Measurements from ENCODE around the gene MYLK. TPM values are rescaled to one million over a fixed set of nuclear protein-coding genes. Genes with fewer than 3 reads are reported as not detected.

Gene MYLK
- total and polyA plus RNA-seq, 10 of the 15 experiments (the other 5 are each of a cell fraction or from before 2014, with no cell fraction given) = 0.04 to 1.6 (median 0.42) TPM; not detected in 1

DNA sequence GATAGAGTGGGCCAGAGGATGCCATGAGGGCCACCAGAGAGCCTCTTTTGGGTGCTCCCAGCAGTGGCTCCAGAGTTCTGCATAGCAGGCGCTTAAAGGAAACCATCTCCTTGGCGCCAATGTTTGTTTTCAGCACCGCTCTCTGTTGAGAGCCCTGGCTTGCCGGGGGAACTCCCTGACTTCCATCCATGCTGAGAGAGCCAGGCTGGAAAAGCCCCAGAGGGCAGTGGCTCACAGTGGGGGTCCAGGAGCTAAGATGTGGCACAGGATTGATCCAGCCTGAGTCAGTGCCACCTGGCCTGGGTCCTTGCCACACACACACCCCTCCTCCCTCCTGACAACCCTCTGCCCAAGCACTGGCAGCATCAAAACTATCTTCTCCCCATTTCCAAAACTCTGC is 248.9 kb downstream of the MYLK start:
- CTCF ChIA-PET = interaction anchor here (1.2 kb wide), 1 partner anchor 15 kb away, joined by 4 read pairs; no protein-coding TSS in a partner anchor

More for the DNA sequence above, 248.9 kb downstream of the MYLK start:
- ATAC-seq (no peak), FAIRE-seq (no peak), DNase-seq (ENCODE audit: low read depth, low spot score) (no peak)
- intact Hi-C loops (cut with micrococcal nuclease; ENCODE audit: unreplicated experiment) = no loop called here
- H3K79me2 ChIP-seq (ENCODE audit: control insufficient read depth, insufficient read depth, low read length) = no peaks in the 10 kb centered on the region
- H4K20me1 ChIP-seq (ENCODE audit: control insufficient read depth, insufficient read depth) = no peaks in the 10 kb centered on the region; the same call in 1 of the 2 replicates
- H3K9ac ChIP-seq (ENCODE audit: control insufficient read depth, insufficient read depth, low read length) = no peak overlapping the region
- in situ Hi-C loops (cut with MboI) = no loop called here
- ChIA-PET POLR2A (no interaction called here), SMC1A (ENCODE audit: uncharacterized antibody, unreplicated experiment) (no interaction called here), RAD21 (ENCODE audit: unreplicated experiment) (no interaction called here)
- peaks cover 0 to 1% of the 10 kb centered on the region in 2 experiments; a peak in 1 of 4 replicates for H3K27me3 ChIP-seq (replicated peaks in 1 of 2; ENCODE audit: control insufficient read depth in 2 of 2, insufficient read depth in 2 of 2, low read length in 1 of 2)
- 96% methylated on average over 4 of the region's 4 CpGs for WGBS (ENCODE audit: insufficient coverage, insufficient replicate concordance, low lambda C conversion rate, missing lambda C conversion rate)
- H3K4me2 ChIP-seq (ENCODE audit: control insufficient read depth, insufficient read depth) = no peak overlapping the region
- H3K4me1 ChIP-seq (ENCODE audit: control insufficient read depth, insufficient read depth, low read length) = no peaks in the 10 kb centered on the region
- H3K36me3 ChIP-seq (ENCODE audit: control insufficient read depth in 2 of 2, insufficient read depth in 2 of 2, low read length in 1 of 2) = no peaks in the 10 kb centered on the region
- H3K27ac ChIP-seq (ENCODE audit: control insufficient read depth, insufficient read depth) = no peak overlapping the region
- H2AFZ ChIP-seq (ENCODE audit: control insufficient read depth, low read depth, low read length) = no peak overlapping the region
- BruUV-seq (replicated peaks) = no TSS peak
- TF ChIP-seq TCF7 (IDR thresholded peaks at IDR 0.05; ENCODE audit: borderline replicate concordance) = no peak
- TF ChIP-seq CBX3 (IDR thresholded peaks at IDR 0.05; ENCODE audit: borderline replicate concordance, low read depth) = no peak
- no peak for TF ChIP-seq ZNF592 (IDR thresholded peaks at IDR 0.05)
- TF ChIP-seq ASH2L (IDR thresholded peaks at IDR 0.05; ENCODE audit: borderline replicate concordance, low read depth) = no peak
- no peak for TF ChIP-seq SMARCA5 (IDR thresholded peaks at IDR 0.05)
- TF ChIP-seq ZZZ3 (IDR thresholded peaks at IDR 0.05; ENCODE audit: control insufficient read depth, insufficient read length, low read depth) = no peak
- no peak for TF ChIP-seq IRF4 (IDR thresholded peaks at IDR 0.05; ENCODE audit: low read depth, low read length)
- TF ChIP-seq CBX5 (IDR thresholded peaks at IDR 0.05; ENCODE audit: low read depth) = no peak
- TF ChIP-seq CHD1 (IDR thresholded peaks at IDR 0.05; ENCODE audit: low read depth, low read length) = no peak
- no peak for TF ChIP-seq IKZF1 (conservative IDR thresholded peaks at IDR 0.05)
- no peak for TF ChIP-seq BHLHE40 (IDR thresholded peaks at IDR 0.05; ENCODE audit: borderline replicate concordance in 1 of 2, low read depth in 2 of 2, low read length in 1 of 2)
- no peak for TF ChIP-seq FOS (IDR thresholded peaks at IDR 0.05; ENCODE audit: borderline replicate concordance, extremely low read depth, insufficient read length)
- TF ChIP-seq JUNB (IDR thresholded peaks at IDR 0.05) = no peak
- no peaks in the 10 kb centered on the region for H3K9me3 ChIP-seq (replicated peaks; ENCODE audit: control insufficient read depth, insufficient read depth, low read length)
- H3K4me3 ChIP-seq = no peak overlapping the region
